Stimulated activated CD8-positive, alpha-beta memory T cell treated with anti-CD3 and anti-CD28 coated beads, Interleukin-12 subunit alpha, Interleukin-12 subunit beta, amount 100 ng/mL, for 24 hours (primary cell): Measurements from ENCODE around the gene RALGAPB.
"Not testable (repeated sequence)": the region's sequence is repeated elsewhere in the genome, so short reads cannot be mapped to it uniquely, and the experiment has no call there.

Experiments used
- DNase-seq: peaks from one replicate; pipeline ENCODE4 v3.0.0-alpha.2; 2020; ENCODE audit errors: extremely low read depth

The RALGAPB gene

DNA sequence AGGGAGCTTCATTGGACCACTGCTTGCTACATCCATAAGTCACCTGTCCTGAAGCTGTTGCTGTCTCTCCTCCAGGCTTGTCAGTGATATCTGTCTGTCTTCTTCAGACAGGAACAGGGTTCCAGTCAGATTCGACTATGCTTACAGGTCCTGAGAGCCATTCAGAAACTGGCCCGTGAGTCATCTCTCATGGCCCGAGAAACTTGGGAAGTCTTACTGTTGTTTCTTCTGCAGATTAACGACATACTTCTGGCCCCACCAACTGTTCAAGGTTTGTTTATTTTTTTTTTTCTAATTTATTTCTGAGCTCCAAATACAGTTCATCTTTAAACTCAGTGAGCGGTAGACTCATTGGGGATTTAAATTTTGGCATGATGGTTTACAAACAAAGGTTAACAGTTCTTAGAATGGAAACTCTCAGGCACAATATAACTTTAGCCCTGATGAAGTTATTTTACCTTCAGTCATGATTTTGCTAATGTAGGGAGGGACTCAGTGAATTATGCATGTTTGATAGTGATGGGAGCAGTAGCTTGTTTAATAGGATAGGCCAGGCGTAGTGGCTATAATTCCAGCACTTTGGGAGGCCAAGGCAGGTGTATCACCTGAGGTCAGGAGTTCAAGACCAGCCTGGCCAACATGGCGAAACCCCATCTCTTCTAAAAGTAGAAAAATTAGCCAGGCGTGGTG, 24.7 kb downstream of the RALGAPB start:
- no peak for DNase-seq

DNA sequence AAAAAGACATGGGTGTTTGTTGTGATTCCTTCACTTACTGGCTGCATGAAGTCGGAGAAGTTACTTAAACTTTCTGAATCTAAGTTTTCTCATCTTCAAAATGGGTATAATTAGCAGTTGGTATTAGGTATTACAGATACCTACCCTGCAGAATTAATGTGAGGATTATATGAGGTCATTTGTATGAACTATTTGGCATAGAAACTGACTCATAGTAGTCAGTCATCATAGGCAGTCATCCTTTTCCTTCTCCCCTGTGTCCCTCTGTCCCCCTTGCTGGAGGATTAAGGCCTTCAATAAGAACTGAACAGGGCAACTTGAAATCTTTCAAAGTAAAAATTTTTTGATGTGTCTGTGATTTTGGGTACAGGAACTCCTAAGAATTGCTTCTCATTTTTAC, 26.3 kb downstream of the RALGAPB start:
- DNase-seq: no peak

DNA sequence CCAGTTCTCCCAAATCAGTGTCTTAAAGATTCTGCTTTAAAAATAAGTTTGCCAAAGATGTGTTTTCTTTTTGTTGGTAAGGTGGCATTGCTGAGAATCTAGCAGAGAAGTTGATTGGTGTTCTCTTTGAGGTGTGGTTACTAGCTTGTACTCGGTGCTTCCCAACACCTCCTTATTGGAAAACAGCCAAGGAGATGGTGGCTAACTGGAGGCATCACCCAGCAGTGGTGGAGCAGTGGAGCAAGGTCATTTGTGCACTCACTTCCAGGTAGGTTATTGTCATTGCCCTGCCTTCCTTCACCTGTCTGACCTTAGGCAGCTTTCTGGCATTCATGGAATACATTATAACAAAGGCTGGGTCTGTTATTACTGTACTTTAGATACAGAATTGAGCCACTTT, 26.7 kb downstream of the RALGAPB start:
- DNase-seq: no peak

DNA sequence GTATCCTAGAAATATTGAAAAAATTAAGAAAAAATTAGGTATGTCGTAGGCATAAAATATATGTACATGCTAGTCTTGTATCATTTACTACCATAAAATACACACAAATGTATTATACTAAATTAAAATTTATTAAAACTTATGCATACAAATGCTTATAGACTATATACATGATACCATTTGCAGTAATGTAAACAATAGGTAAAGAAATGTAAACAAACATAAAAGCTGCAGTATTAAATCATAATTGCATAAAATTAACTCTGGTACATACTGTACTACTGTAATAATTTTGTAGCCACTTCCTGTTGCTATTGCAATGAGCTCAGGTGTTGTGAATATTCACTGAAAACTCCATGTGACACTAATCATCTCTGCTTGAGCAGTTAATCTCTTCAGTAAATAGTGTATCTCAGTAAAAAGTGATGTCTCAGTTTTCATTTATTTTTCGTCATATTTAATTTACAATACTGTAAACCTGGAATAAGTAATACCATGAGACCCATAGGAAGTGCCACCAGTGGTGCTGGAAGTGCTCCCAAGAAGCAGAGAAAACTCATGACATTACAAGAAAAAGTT, 29.3 kb downstream of the RALGAPB start:
- no peak for DNase-seq

DNA sequence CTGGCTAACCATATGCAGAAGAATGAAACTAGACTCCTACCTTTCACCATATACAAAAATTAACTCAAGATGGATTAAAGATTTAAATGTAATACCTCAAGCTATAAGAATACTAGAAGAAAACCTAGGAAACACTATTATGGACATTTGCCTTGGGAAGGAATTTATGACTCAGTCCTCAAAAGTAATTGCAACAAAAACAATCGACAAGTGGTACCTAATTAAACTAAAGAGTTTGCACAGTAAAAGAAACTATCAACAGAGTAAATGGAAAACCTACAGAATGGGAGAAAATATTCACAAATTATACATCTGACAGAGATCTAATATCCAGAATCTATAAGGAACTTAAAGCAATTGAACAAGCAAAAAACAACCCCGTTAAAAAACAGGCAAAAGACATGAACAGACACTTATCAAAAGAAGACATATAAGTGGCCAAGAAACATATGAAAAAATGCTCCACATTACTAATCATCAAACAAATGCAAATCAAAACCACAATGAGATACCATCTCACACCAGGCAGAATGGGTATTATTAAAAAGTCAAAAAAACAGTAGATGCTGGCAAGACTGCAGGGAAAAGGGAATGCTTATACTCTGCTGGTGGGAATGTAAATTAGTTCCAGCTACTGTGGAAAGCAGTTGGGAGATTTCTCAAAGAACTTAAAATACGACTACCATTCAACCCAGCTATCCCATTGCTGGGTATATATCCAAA, 31.9 kb downstream of the RALGAPB start:
- no peak for DNase-seq

DNA sequence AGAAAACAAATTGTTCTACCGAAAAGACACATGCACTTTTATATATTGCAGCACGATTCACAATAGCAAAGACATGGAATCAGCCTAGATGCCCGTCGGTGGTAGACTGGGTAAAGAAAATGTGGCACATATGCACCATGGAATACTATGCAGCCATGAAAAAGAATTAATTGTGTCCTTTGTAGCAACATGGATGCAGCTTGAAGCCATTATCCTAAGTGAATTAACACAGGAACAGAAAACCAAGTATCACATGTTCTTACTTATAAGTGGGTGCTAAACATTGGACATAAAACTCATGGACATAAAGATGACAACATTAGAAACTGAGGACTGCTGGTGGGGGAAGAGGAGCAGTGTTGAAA, 32.4 kb downstream of the RALGAPB start:
- no peak for DNase-seq

DNA sequence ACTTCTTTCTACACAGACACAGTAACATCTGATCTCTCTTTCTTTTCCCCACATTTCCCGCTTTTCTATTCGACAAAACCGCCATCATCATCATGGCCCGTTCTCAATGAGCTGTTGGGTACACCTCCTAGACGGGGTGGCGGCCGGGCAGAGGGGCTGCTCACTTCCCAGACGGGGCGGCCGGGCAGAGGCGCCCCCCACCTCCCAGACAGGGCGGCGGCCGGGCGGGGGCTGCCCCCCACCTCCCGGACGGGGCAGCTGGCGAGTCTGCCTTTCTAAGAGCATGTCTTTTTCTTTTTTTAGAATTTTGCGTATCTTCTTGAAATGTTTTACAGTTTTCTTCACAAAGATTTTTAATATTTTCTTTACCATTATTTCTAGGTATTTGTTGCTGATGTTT, 39.1 kb downstream of the RALGAPB start:
- DNase-seq: not testable (repeated sequence)

DNA sequence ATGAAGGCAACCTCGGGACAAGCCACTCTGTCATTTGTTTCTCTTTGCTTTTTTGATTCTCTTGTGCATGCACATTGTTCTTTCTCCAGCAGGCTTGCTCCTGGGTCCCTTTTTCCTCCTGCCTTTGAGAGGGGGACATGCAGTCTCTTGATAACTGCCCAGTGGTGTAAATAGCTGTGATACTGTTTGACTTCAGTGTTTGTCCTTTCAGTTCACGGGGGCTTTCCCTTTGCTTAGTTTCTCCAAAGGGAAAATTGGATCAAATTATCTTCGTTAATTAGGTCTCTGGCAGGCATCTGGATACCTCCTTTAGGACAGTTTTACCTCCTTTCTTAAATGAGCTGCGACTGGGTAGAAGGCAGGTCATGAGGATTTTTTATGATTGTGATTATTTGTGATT, 41.5 kb downstream of the RALGAPB start:
- DNase-seq: no peak

DNA sequence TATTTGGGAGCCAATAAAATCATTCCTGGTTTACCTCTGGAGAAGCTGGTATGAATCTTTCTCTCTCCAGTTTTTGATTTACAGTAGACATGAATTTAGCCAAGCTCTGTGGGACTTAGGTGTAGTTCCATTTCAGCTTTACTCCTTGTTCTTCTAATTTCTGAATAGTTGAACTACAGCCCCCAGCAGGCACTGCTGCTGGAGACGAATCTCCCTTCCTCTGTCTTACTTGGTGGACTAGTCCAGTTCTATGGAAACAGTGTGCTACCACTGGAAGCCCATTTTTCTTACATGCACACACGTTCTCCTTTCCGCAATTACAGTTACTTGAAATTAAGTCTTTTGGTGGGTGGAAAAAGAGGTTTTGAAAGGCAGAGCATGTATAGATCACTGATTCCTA, 42.3 kb downstream of the RALGAPB start:
- no peak for DNase-seq

DNA sequence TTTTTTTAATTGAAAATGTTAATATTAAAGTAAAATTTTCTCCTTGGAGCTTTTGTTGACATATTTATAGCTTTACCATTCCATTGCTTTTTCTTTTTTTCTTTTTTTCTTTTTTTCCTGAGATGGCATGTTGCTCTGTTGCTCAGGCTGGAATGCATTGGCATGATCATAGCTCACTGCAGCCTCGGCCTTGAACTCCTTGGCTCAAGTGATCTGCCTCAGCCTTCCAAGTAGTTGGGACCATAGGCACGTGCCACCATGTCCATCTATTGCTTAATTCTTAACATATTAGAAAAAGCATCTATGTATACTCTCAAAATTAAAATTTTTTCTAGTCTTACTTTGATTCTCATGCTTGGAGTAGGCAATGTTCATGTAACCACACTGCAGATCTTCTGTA, 43.0 kb downstream of the RALGAPB start:
- no peak for DNase-seq

DNA sequence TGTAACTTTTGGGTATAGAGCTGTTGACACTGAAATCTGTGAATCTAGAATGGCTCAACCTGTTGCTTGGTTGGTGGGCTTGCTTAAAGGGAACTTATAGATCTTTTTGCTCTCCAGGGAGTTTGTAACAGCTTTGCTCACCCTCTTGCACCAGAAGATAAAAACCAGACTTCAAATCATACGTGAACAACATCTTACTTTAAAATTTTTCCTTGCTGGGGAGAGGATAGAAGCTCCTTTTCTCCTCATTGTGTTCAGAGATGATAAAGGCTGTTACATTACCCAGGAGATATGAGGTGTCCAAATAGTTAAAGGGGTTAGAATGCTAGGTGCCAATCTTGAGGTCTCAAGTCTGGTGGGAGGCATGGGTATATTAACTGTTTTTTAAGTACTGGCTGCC, 46.8 kb downstream of the RALGAPB start:
- no peak for DNase-seq

DNA sequence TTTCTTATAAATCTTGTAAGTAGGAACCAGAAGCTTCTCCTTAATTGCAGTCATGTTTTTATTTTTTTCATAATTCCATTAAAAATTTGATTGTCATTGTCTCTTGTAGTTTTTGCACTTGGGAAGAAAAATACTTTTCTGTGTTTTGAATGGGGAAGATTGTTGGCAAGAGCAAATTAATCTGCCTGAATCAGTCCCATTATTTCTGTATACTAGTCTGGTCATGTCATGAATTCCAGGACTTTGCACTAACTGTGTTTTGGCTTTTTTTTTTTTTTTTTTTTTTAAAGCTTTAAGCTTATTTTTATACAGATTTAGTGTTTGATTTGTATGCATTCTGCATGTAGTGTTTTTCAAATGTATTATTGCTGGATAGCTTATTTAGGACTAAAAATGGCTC, 47.6 kb downstream of the RALGAPB start:
- no peak for DNase-seq

DNA sequence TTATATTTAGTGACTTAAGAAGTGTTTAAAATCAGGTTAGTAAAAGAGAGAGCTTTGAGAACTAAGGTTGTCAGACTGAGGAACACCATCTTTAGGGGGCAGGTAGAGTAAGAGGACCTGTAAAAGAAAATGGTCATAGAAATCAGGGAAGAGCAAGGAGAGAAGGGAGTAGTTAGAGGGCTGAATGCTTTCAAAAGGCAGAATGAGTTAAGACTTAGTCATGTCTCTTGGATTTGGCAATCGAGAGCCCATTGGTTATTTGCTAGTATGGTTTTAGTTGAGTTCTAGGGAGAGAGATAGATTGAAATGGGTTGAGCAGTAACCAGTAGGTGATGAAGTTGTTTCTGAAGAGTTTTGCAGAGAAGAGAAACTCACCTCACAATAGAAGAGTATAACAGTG, 51.1 kb downstream of the RALGAPB start:
- no peak for DNase-seq

DNA sequence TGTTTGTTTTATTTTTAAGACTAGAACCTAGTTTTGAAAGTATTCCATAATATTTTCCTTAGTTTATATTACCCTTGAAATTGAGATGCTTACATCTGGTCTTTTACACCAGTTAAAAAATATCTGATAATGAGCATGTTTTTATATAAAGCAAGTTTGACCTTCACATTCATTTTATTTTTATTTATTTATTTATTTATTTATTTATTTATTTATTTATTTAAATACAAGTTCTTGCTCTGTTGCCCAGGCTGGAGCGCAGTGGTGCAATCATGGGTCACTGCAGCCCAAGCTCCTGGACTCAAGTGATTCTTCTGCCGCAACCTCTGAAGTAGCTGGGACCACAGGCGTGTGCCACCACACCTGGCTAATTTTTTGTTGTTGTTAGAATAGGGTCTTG, 55.5 kb downstream of the RALGAPB start:
- no peak for DNase-seq

DNA sequence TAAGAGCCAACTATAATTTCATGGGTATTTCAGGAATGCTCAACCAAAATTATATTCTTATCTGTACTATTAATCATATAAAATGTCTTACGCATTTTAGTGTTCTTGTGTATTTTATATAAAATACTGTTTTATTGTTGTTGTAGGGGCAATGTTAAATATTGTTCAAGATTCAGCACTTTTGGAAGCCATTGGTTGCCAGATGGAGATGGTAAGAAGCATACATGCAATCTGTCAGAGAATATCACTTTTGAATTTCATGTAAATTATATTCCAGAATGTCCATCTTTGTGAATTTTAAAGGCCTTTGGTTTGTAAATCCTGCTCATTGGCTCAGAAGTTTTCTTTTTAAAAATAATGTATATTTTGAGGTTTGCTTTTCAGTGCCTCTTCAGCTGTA, 58.4 kb downstream of the RALGAPB start:
- DNase-seq: no peak

DNA sequence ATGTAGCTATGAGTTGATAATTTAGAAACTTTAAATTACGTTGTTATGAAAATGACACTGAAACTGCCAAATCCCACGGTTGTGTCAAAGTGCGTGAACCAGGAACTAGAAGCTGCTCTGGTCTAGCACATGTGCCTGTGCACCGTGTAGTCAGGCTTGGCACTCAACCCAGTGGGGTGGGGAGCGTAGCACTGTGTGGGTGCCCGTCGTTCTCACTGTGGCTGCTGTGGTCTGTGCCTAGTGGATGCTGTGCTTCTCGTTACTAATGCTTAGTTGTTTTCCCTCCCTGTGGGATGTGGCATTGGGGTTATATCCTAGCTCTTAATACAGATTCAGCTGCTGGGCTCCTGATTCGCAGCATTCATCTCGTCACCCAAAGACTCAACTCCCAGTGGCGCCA, 62.1 kb downstream of the RALGAPB start:
- no peak for DNase-seq

DNA sequence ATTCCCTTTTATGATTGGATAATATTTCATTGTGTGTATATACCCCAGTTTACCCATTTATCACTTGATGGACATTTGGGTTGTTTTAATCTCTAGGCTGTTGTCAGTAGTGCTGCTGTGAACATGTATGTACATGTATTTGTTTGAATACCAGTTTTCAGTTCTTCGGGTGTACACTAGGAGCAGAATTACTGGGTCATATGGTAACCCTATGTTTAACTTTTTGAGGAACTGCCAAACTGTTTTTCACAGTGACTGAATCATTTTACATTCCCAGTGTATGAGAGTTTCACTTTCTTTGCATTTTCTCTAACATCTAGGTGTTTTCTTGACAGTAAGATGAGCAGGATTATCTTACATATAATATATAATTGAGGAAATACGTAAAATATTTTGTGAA, 63.7 kb downstream of the RALGAPB start:
- no peak for DNase-seq

DNA sequence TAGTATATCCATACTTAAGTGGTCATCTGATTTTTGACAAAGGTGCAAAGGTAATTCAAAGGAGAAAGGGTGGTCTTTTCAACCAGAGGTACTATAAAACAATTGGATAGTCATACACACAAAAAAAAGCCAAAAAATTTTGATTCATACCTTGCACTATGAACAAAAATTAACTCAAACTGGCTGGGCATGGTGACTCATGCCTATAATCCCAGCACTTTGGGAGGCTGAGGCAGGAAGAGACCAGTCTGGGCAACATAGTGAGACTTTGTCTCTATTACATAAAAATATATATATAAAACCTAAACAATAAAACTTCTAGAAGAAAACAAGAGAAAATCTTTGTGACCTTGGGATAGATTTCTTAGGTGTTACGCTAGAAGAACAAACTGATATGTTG, 64.5 kb downstream of the RALGAPB start:
- no peak for DNase-seq

DNA sequence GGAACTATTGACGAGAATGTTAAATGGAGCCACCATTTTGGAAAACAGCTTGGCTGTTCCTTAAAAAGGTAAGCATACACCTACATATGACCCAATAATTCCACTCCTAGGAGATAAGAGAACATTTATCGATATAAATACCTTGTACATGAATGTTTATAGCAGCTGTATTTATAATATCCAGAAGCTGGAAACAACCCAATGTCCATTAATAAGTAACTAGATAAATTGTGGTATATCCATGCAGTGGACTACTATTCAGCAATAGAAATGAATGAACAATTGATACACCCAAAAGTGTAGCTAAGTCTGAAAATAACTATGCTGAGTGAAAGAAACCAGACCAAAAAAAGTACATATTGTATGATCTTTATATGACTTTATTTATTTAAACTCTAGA, 66.1 kb downstream of the RALGAPB start:
- DNase-seq: no peak

DNA sequence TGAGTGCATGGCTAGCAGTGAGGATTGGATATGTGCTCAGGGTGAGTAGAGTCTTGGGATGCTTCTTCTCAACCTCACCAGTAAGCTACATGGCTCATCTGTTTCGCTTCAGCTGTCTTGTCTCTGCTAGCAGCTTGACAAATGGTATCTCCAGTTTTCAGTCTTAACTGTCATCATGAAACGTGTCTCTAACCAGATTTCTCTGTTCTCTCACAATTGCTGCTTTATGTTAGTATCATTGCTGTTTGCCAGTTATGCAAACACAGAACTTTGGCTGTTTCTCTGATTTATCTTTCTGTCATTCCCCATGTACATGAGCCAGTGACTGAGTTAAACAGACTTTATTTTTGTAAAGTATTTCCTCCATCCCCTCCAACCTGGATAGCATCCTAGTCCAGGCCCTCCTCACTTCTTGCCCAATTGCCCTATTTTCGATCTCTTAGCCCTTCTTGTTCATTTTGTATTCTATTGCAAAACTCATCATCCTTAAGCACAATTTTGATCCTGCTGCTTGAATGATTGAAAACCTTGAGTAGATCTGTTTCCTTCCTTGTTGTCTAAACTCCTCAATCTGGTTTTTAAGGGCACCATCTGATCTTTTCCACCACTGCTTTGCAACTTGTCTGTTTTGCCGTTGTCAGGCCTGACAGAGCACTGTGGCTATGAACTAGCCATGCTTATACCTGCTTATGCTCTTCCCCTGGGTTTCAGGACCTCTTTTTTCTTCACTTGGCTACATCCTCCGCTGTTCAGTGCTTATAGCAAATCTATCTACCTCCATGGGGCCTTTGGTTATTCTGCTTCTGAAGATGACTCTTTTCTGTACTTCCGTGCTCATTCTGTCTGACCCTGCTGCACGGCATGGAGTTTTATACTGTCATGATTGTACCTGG, 70.6 kb downstream of the RALGAPB start:
- no peak for DNase-seq

DNA sequence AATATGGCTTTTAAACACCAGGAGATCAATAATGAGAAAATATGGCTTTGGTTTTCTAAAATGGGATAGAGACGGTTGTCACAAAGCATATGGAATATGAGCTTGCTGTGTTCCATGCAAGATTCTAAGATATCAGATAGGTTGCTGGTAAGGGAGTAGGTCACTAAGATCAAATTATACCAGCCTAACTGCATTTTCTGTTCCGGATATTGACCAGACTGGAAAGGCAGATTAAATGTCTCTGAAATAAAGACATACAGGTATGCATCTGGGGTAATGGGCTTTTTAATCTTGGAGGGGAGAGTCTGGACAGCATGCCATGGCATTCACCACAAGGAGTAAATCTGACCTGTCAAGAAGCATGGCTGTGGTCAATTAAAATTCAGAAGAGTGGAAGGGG, 73.1 kb downstream of the RALGAPB start:
- DNase-seq: no peak

DNA sequence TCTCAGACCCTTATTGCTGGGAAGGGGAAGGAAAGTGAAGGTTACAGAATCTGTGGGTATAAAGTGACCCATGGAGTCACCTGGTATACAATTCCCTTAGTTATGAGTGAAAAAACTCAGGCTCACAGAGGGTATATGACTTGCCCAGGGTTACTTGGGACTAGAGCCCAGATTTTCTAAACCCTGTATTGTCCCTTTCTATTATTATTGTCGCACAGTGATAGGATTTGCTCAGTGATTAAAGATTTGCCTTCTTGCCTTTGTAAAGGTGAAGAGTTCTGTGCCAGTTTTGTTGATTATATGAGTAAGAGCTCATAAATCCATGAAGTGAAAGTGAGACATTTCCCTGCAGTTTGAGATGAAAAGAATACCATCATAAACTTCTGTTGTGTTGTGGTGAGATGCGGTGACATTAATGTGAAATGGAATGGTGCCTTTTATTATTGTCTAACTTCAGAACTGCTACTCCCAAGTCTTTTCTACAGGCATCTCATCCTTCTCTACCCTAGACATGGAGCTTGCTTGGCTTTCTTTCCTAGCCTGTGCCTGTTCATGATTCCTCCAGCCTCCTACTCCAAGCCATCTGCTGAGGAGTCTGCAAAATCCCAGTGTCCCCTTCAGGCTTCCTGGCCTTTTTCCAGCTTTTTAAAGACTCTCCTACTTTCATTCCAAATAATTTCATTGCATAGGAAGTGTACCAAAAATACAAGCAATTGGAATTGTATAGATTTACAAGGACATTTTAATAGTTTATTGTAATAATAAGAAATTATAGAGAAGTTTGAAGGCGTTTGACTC, 74.8 kb downstream of the RALGAPB start:
- no peak for DNase-seq
